Left colon (tissue), 2 donors: Measurements from ENCODE around the gene SRRM1. TPM values are rescaled to one million over a fixed set of nuclear protein-coding genes. Genes with fewer than 3 reads are reported as not detected.
A peak's percentile ranks its signal among the peaks of the same experiment; 100 is the strongest.

Experiments used
- ATAC-seq: fragments of 200-7000 bp; cut with Tn5 transposase; one replicate; pipeline ENCODE4 v1.9.1; 2020; ENCODE audit warnings: mild to moderate bottlenecking, moderate library complexity
- DNase-seq, 2 donors: peaks; one replicate each; pipeline ENCODE4 v3.0.0-alpha.2; 2020
- intact Hi-C, 2 donors: fragments of 100-400 bp; cut with DNase I in 1 of 2; cut with micrococcal nuclease in 1 of 2; formaldehyde crosslinking; loops; one replicate each; pipeline versions ENCODE4 v1.11.2 to v1.14.0; 2022; cut with DNase I, micrococcal nuclease
- long read RNA-seq: library from polyadenylated mRNA; unstranded; transcript quantifications from one replicate; pipeline ENCODE4 v2.0.0, GENCODE V29; 2021
- total RNA-seq, 2 donors: library from RNA; stranded (reverse); fragmentation: NEBNext Ultra II Directional; extraction: Animal tissue kit (Norgen Biotek cat#: 25700); gene quantifications; one replicate each; pipeline ENCODE4 v1.2.1, GENCODE V29; 2021
- donor health status: DM: no; HTN: no; CAD: no.
- donor health status: DM: yes; HTN: yes; CAD: no.

The SRRM1 gene
- total RNA-seq, result 100 to 1,000 TPM; 106 to 115 TPM
- long read RNA-seq, partial matches to known transcripts, result 52 of 64 reads
- long read RNA-seq, other reads (novel, unspliced or antisense), result 8 of 64 reads

DNA sequence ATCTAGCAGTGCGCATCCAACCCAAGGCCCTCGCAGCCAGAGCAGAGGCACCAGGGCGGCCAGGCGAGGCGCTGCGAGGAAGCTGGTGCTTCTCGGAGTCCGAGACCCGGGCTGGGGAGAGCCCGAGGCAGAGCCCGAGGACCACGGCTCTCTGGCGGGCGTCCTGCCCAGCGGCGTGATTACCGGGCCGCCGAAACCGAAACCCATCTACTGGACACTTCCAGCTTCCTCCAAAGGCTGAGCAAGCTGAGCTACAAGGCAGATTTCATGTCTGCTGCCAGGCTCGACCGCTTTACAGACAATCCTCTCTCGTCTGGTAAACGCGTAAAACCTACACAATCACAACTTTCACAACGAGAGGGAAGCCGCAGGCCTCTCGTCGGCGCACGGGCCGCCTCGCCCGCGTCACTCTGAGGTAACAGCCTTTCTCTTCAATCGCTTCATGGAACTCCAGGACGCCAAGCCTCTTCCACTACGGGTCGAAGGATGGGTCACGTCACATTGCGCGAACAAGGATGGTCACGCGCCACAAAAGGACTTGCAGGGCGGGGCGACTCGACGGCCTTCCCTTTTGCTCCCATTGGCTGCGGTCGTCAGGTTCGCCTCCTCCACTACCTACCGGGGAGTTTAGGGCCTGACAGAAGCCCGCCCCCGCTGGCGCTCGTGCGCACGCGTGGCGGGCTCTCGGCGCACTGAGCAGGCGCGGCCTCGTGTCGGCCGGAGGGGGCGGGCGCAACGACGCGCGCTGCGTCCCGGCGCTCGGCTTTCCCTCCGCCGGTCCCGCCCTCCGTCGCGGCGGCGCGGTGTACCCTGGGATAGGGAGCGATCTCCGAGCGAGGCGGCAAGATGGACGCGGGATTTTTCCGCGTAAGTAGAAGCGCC, at the start of gene SRRM1:
Gene SRRM1 (plus strand): TSS at position 822 of the 882 bp plus-strand sequence. CDS start 25 bp downstream, at position 847.
- intact Hi-C loops, result no loop called here
- peak; percentile 88 for ATAC-seq

DNA sequence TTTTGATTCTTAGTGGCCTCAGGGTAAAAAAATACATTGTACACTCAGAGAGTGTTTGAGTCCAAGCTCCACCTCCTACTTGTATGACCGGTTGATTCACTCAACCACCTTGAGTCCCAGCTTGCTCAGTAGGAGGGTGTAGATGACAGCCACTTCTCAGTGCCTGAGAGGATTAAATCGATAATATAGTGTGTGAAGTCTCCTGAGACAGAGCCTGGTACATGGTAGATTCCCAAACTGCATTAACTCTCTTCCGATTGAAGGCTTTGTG, 48.8 kb upstream of the SRRM1 start:
- intact Hi-C loops, result no loop called here
- no peak for DNase-seq
- no peak for ATAC-seq

More for the DNA sequence above, at the start of gene SRRM1:
- peak; percentile 97 to 100 for DNase-seq

DNA sequence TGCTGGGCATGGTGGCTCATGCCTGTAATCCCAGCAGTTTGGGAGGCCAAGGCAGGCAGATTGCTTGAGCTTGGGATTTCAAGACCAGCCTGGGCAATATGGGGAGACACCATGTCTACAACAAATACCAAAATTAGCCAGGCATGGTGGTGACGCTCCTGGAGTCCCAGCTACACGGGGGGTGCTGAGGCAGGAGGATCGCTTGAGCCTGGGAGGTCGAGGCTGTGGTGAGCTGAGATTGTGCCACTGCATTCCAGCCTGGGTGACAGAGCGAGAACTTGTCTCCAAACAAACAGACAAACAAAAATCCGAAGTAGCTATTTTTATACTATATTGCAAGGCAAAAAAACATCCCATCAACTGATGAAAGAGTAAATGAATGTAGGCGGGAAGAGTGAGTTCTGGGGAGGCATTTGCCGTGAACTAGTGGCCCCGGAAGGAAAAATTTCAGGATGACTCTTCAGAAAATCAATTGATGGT, 46.7 kb upstream of the SRRM1 start:
- DNase-seq (no peak), ATAC-seq (no peak)
- intact Hi-C loops, result no loop called here

GRCh38 chr1:24599265-24599664, 43.8 kb upstream of the SRRM1 start:
- DNase-seq, result no peak
- ATAC-seq, result no peak
- intact Hi-C loops, result no loop called here

DNA sequence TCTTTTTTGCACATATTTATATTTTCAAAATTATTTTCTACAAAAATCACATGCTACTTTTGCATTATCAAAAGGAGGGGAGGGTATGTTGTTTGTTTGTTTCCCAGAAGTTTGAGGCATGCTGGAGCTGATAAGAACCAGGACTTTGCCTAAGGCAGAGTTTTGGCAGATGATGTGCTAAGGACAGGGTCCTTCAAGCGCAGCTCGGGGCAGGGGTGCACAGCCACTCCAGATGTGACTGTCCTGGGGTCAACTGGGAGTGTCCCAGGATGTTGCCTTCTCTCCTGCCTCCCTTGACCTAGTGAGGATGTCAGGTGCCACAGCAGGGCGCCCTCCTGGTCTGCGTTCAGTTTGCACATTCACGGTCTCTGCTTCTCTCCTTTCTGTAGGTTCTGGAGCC, 42.6 kb upstream of the SRRM1 start:
- intact Hi-C loops, result no loop called here
- DNase-seq (no peak), ATAC-seq (no peak)

DNA sequence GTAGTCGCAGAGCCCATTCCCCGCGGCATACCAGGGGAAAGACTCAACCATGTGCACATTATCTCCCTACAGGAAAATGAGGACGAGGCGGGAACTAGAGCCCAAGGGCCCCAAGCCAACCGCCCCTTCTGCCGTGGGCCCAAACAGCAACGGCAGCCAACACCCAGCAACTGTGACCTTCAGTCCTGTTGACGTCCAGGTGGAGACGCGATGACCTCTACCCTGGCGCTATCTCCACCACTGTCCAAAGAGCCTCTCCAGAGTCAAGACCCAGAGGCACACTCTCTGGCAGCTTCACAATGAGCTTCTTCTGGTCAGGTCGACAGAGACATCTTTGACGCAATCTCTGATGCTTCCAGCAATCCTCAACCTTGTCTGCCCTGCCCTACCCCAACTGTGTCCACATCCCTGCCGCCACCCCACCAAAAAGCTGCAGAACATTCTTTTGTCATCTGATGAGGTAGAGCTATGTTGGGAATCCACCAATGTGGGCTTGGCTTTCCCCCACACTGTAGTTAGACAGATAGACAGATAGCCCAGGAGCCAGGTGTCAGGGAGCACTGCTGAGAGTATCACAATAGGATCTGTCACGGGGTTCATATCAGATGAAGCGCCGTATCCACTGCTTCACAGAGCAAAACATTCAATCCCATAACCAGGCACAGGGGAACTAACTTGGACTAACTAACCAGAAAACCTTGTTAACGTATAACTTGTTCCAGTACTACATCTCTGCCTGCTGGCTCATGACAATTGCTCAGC, 37.4 kb upstream of the SRRM1 start:
- intact Hi-C loops, result no loop called here
- DNase-seq (no peak), ATAC-seq (no peak)

DNA sequence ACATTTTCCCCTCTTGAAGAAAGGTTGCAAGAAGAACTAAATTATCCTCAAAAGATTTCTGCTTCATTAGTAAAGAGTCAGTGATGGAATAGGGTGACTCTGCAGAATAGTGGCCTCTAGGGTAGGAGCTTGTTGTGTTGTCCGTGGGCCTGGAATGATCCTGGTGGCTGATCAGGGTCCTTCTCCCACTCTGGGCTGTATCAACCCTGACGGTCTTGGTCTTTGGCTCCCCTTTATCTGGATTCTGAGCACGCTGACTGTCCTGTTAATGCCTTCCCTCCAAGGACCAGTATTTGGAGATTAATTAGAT, 36.9 kb upstream of the SRRM1 start:
- ATAC-seq (no peak), DNase-seq (no peak)
- intact Hi-C loops, result no loop called here

DNA sequence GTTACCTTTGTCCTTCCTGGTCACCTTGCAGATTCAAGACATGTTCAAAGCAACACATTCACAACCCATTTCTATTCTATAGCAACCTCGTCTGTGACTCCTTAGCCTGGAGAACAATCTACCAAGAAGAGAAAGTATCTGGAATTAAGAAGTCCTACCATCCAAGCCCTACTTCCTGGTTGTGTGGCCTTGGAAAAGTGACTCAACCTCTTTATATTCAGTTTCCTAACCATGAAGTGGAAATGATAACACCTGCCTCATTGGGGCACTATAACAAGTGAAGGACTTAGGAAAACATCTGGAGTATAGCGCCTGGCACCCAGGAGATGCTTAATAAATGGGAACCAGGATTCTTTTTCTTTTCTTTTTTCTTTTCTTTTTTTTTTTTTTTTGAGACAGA, 36.5 kb upstream of the SRRM1 start:
- intact Hi-C loops, result no loop called here
- no peak for DNase-seq
- no peak for ATAC-seq

GRCh38 chr1:24609949-24610517, 33.1 kb upstream of the SRRM1 start:
- ATAC-seq (peak; percentile 73), DNase-seq (no peak)
- intact Hi-C loops, result no loop called here

DNA sequence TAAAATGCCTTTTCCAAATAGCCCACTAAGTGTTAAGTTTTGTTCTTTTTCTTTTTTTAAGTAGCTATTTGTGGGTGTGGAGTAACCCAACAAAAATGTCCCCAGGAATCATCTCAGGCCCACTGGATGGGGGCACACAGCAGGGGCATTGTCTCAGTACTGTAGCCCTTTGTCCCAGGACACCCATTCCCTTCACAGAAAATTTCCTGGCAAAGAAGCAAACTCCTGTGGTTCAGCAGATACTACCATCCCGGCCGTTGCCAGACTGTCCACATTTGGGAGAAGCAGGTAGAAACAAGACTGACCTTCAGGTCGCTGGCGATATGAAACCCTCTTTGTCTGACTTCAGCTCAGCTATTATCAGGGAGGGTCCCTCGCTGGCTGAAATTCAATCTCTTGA, 23.7 kb upstream of the SRRM1 start:
- intact Hi-C loops, result no loop called here
- DNase-seq (no peak), ATAC-seq (no peak)

- no peak for ATAC-seq
- DNase-seq, result no peak
- intact Hi-C loops, result no loop called here
These were observed 22.4 kb upstream of the SRRM1 start for GRCh38 chr1:24620678-24621077.

- no peak for ATAC-seq
- intact Hi-C loops, result no loop called here
- no peak for DNase-seq
These were observed 22.0 kb upstream of the SRRM1 start for GRCh38 chr1:24621121-24621520.

- DNase-seq (no peak), ATAC-seq (peak; percentile 82)
- intact Hi-C loops, result no loop called here
These were observed 20.9 kb upstream of the SRRM1 start for GRCh38 chr1:24622218-24622617.

GRCh38 chr1:24632832-24633175, 10.3 kb upstream of the SRRM1 start:
- intact Hi-C loops, result loop anchor here in 1 of 2 donors (10.0 kb wide), 1 partner anchor 438 kb away; no protein-coding TSS in a partner anchor

DNA sequence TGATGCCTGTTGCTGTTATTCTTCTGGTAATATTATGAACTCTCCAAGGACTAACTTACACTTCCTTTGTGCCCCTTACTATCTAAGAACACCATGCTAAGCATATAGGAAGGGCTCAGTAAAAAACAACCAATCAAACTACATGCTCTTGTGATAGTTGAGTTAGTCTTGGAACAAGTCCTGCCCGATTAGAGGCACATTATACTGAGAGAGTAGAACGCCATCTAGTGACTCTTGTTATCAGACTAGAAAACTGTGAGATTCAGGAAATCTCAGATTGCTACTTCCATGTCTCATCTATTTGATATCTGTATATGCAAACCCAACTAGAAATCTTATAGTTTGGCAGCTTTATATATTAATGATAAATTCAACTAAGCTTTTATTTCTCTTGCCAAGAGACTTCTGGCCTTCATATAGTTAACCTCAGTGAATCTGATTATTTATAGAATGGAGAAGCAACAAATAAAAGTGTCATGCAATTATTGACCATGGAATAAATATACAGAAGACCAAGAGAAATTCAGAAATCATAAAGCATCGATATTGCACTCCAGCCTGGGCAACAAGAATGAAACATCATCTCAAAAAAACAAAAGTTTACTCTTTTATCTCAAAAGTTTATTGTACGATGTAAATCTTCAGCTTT, 7.8 kb upstream of the SRRM1 start:
- peak; percentile 88 for ATAC-seq
- intact Hi-C loops, result loop anchor here in 1 of 2 donors (10.0 kb wide), 1 partner anchor 441 kb away; no protein-coding TSS in a partner anchor
- DNase-seq, result no peak

More at GRCh38 chr1:24632832-24633175, 10.3 kb upstream of the SRRM1 start:
- DNase-seq, result no peak
- ATAC-seq, result no peak

GRCh38 chr1:24636661-24637357, 6.3 kb upstream of the SRRM1 start:
- intact Hi-C loops, result loop anchor here in 1 of 2 donors (10.0 kb wide), 1 partner anchor 442 kb away; no protein-coding TSS in a partner anchor
- DNase-seq (no peak), ATAC-seq (no peak)

DNA sequence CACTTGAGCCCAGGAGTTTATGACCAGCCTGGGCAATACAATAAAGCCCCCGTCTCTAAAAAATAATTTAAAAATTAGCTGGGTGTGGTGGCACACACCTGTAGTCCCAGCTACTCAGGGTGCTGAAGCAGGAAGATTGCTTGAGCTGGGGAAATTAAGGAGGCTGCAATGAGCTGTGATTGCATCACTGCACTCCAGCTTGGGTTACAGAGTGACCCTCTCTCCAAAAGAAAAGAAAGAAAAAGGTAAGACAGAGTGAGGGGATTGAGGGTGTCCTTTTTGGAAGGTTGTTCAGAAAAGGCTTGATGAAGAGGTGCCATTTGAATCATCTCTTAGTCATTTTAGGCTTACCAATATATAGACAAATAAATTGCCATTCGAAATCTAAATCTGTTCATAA, 4.0 kb upstream of the SRRM1 start:
- no peak for ATAC-seq
- intact Hi-C loops, result loop anchor here in 1 of 2 donors (10.0 kb wide), 1 partner anchor 444 kb away; no protein-coding TSS in a partner anchor
- no peak for DNase-seq

- no peak for ATAC-seq
- intact Hi-C loops, result loop anchor here in 1 of 2 donors (10.0 kb wide), 1 partner anchor 445 kb away; no protein-coding TSS in a partner anchor
- DNase-seq, result no peak
These were observed 3.2 kb upstream of the SRRM1 start for GRCh38 chr1:24639881-24640280.
